Neural cell (in vitro differentiated cells): ENCODE data around the gene CTNNA1.

Experiments
- CTCF ChIP-seq: fragments of 450-650 bp; IDR thresholded peaks from 2 replicates; pipeline ENCODE4 v1.5.1; 2014; ENCODE audit warnings: antibody characterized with exemption, mild to moderate bottlenecking, moderate library complexity; ENCODE audit not compliant: poor library complexity, severe bottlenecking
- EP300 ChIP-seq: fragments of 450-650 bp; conservative IDR thresholded peaks from 2 replicates; pipeline ENCODE4 v1.6.1; 2014; ENCODE audit warnings: antibody characterized with exemption, mild to moderate bottlenecking, moderate library complexity; ENCODE audit not compliant: poor library complexity, severe bottlenecking
- EZH2 ChIP-seq: fragments of 200-600, 300-800 bp; shearing (Covaris generic), sonication (generic); IDR thresholded peaks from 2 replicates; pipeline ENCODE4 v1.6.1; 2014; ENCODE audit warnings: antibody characterized with exemption, low read length, borderline replicate concordance, mild to moderate bottlenecking; ENCODE audit not compliant: insufficient read depth, poor library complexity, severe bottlenecking
- MXI1 ChIP-seq: fragments of 450-650 bp; conservative IDR thresholded peaks from 2 replicates; pipeline ENCODE4 v1.6.1; 2014; ENCODE audit warnings: antibody characterized with exemption, mild to moderate bottlenecking; ENCODE audit not compliant: poor library complexity, severe bottlenecking
- POLR2AphosphoS5 ChIP-seq: IDR thresholded peaks from 2 replicates; pipeline ENCODE4 v1.6.1; 2012
- REST ChIP-seq: IDR thresholded peaks from 2 replicates; pipeline ENCODE4 v1.6.1; 2012; ENCODE audit warnings: borderline replicate concordance
- TAF1 ChIP-seq: IDR thresholded peaks from 2 replicates; pipeline ENCODE4 v1.6.1; 2012; ENCODE audit warnings: low read depth

- no peak for TF ChIP-seq CTCF
- no peak for TF ChIP-seq EZH2
- TF ChIP-seq TAF1, result no peak
- no peak for TF ChIP-seq MXI1
- no peak for TF ChIP-seq EP300
- TF ChIP-seq REST, result no peak
- no peak for TF ChIP-seq POLR2AphosphoS5
Measured at GRCh38 chr5:138972230-138972629, 219.0 kb downstream of the CTNNA1 start.
